Neuron (in vitro differentiated cells): ENCODE results near the gene QRFP.
"Not testable (repeated sequence)": the region's sequence is repeated elsewhere in the genome, so short reads cannot be mapped to it uniquely, and the experiment has no call there.

Experiments used
- H2AFZ ChIP-seq: one replicate; pipeline ENCODE4 v1.6.1; 2013; ENCODE audit warnings: low read depth, mild to moderate bottlenecking, inconsistent platforms, low read length, moderate library complexity
- H3K27me3 ChIP-seq: one replicate; pipeline ENCODE4 v1.6.1; 2013; ENCODE audit warnings: low read length; ENCODE audit not compliant: insufficient read depth
- H3K36me3 ChIP-seq: one replicate; pipeline ENCODE4 v1.6.1; 2013; ENCODE audit warnings: low read length; ENCODE audit not compliant: insufficient read depth
- H3K4me1 ChIP-seq: one replicate; pipeline ENCODE4 v1.6.1; 2013; ENCODE audit warnings: low read length; ENCODE audit not compliant: insufficient read depth
- H3K4me3 ChIP-seq: 2 replicates; pipeline ENCODE4 v1.5.1; 2013; ENCODE audit warnings: mild to moderate bottlenecking, low read length, moderate library complexity
- H3K9me3 ChIP-seq: one replicate; pipeline ENCODE4 v1.6.1; 2013; ENCODE audit warnings: low read length

QRFP gene

DNA sequence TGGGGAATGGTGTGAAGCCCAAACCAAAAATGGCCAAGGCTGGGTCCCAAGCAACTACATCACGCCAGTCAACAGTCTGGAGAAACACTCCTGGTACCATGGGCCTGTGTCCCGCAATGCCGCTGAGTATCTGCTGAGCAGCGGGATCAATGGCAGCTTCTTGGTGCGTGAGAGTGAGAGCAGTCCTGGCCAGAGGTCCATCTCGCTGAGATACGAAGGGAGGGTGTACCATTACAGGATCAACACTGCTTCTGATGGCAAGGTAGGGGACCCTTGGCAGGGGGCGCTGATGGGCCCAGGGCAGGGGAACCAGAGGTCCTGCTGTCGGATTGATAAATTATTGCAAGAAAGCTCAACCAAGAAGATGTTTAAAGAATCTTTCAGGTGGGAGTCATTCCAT lies 41.8 kb downstream of the QRFP start:
- Histone ChIP-seq H3K4me1 (peaks cover 3% of the 10 kb centered on the region), H3K4me3 (no peak overlapping the region), H3K9me3 (no peaks in the 10 kb centered on the region), H3K27me3 (no peaks in the 10 kb centered on the region), H3K36me3 (peaks cover 59% of the 10 kb centered on the region), H2AFZ (no peak overlapping the region)

DNA sequence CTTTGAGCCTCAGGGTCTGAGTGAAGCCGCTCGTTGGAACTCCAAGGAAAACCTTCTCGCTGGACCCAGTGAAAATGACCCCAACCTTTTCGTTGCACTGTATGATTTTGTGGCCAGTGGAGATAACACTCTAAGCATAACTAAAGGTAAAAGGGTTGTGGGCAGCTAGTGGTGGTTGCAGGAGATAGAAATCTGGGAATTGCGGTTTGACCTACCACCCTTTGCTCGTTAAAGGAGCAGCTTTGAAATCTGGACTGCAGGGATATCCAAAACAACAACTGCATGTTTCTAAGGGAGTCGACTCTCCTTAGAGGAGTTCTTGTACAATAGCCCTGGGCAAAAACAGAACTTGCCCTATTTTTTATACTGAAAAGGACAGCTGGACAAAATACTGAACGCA lies 42.5 kb downstream of the QRFP start:
- Histone ChIP-seq H3K36me3 (peaks cover 54% of the 10 kb centered on the region), H3K9me3 (no peaks in the 10 kb centered on the region), H2AFZ (no peak overlapping the region), H3K27me3 (no peaks in the 10 kb centered on the region), H3K4me1 (no peaks in the 10 kb centered on the region), H3K4me3 (no peak overlapping the region)

DNA sequence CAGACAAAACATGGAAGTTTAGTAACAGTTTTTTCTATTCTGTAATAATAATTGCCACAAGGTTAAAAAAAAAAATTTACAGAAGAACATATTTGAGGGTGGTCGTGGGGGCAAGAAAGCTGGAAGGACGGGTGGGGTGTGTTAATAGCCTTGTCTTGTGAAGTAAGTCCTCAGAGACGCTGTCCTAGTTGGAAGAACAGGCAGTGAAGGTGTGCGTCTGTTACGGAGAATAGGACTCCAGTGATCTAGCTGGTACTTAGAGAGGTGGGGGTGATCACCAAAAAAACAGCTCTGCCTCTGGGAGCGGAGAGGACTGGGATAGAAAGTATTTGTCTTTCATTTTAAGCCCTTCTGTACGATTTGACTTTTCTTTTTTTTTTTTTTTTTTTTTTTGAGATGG lies 43.8 kb downstream of the QRFP start:
- Histone ChIP-seq H2AFZ (no peak overlapping the region), H3K9me3 (no peaks in the 10 kb centered on the region), H3K36me3 (peaks cover 41% of the 10 kb centered on the region), H3K4me3 (no peak overlapping the region), H3K4me1 (peaks cover 2% of the 10 kb centered on the region), H3K27me3 (no peaks in the 10 kb centered on the region)

DNA sequence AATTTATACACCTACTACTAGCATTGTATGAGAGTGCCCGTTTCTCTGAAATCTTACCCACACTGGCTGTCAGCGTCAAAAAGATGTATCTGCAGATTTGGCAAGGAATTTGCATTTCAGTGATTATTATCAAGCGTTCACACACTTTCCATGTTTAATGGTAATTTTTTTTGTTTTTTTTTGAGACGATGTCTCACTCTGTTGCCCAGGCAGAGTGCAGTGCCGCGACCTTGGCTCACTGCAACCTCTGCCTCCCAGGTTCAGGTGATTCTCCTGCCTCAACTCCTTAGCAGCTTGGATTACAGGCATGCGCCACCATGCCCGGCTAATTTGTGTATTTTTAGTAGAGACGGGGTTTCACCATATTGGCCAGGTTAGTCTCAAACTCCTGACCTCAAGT lies 47.3 kb downstream of the QRFP start:
- Histone ChIP-seq H3K4me3 (no peak overlapping the region), H3K36me3 (peaks cover 12% of the 10 kb centered on the region), H3K9me3 (no peaks in the 10 kb centered on the region), H3K4me1 (peaks cover 29% of the 10 kb centered on the region), H3K27me3 (no peaks in the 10 kb centered on the region), H2AFZ (no peak overlapping the region)

DNA sequence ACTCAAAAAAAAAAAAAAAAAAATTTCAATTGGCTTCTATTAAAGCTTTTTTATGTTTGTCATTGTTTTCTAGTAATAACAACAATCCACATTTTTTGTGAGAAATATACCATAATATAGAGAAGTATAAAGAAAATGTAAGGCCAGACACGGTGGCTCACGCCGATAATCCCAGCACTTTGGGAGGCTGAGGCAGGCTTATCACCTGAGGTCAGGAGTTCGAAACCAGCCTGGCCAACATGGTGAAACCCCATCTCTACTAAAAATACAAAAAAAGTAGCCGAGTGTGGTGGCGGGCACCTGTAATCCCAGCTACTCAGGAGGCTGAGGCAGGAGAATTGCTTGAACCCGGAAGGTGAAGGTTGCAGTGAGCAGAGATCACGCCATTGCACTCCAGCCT lies 48.1 kb downstream of the QRFP start:
- not testable (repeated sequence) for H3K27me3 ChIP-seq, H3K9me3 ChIP-seq, H2AFZ ChIP-seq, H3K36me3 ChIP-seq, H3K4me3 ChIP-seq
- peaks cover 29% of the 10 kb centered on the region for H3K4me1 ChIP-seq

- Histone ChIP-seq H3K4me3 (no peak overlapping the region), H3K36me3 (no peaks in the 10 kb centered on the region), H3K27me3 (no peaks in the 10 kb centered on the region), H3K9me3 (no peaks in the 10 kb centered on the region), H3K4me1 (peaks cover 38% of the 10 kb centered on the region), H2AFZ (no peak overlapping the region)
These were observed 49.0 kb downstream of the QRFP start for GRCh38 chr9:130847306-130848217.

DNA sequence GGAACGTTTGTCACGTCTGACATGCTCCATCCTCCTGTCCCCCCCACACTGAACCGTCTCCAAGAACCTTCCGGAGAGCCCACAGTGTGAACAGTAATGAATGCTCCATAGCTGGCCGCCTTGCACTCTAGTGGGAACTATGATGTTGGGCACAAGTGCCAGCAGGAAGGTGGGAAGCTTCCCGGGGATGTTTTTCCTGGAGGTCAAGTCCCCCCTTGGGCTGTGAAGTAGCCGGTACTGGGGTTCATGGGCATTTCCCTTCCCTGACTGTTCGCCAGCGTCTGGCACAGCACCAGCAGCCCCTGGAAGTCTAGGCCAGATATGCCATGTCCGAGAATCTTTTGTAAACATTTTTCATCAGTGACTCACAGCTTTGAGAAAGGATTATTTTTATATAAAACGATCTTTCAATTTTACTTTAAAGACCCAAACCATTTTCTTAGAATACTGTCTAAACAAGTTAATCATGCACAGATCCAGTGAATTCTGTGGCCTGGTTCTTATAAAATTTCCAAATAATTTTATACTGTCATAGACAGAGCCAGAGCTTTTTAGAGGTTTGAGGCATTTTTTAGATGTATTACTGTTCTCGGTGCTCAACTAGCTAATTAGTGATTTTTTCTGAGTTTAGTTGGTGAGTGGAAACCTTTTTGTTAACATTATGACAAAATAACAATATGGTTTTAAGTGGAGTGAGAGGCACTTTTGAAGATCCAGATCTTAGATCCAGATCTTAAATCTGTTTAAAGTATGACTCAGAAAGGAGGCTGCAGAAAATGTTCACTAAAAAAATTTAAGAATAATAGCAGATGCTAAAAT lies 49.9 kb downstream of the QRFP start:
- no peak overlapping the region for H2AFZ ChIP-seq
- peaks cover 47% of the 10 kb centered on the region for H3K4me1 ChIP-seq
- no peaks in the 10 kb centered on the region for H3K36me3 ChIP-seq
- no peaks in the 10 kb centered on the region for H3K27me3 ChIP-seq
- H3K4me3 ChIP-seq = no peak overlapping the region
- H3K9me3 ChIP-seq = no peaks in the 10 kb centered on the region

DNA sequence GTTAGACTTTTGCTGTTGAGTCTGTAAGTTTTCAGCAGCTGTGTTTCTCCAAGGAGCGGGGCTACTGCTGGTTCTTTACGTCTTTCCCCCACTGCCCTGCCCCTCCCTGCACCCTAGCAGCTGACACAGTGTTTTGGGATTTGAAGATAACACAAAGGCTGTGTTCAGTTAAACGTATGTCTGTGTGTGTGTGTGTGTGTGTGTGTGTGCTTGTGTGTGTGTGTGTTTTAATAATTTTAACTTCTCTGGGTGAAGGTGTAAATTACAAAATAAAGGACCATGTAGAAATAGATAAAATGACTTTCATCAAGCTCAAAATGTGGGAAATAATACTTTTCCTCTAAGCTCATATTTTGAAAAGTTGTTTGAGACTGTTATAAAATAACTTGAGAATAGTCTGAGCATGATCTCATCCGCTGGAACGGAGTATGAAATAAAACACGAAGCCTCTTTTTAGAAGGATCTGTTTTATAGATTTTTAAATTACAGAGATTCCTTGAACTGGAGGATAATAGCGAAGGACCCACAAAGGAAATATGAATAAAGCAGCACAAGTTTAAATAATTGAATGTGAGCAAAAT lies 50.6 kb downstream of the QRFP start:
- Histone ChIP-seq H2AFZ (no peak overlapping the region), H3K4me1 (peaks cover 49% of the 10 kb centered on the region), H3K9me3 (no peaks in the 10 kb centered on the region), H3K36me3 (no peaks in the 10 kb centered on the region), H3K27me3 (no peaks in the 10 kb centered on the region), H3K4me3 (no peak overlapping the region)

GRCh38 chr9:130845254-130845653 lies 51.4 kb downstream of the QRFP start:
- Histone ChIP-seq H3K4me1 (peaks cover 49% of the 10 kb centered on the region), H3K9me3 (no peaks in the 10 kb centered on the region), H3K36me3 (no peaks in the 10 kb centered on the region), H3K4me3 (no peak overlapping the region), H2AFZ (no peak overlapping the region), H3K27me3 (no peaks in the 10 kb centered on the region)

DNA sequence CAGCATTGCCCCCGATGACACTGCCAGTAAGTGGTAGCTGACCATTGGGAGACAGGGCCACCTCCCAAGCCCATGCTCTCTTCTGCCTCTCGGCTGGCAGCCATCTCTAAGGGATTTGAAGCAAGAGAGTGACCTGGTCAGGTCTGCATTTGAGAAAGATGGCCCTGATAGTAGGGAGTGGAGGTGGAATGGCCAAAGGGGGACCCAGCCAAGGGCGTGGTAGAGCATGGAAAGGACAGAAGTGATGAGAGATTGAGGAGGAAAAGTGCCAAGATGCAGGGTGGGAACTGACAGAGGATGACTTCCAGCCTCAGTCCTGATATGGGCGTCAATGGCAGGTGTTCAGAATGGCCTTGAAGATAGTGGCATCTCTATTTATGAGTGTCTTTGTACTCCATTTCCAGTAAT lies 52.6 kb downstream of the QRFP start:
- peaks cover 2% of the 10 kb centered on the region for H3K36me3 ChIP-seq
- no peaks in the 10 kb centered on the region for H3K27me3 ChIP-seq
- no peak overlapping the region for H3K4me3 ChIP-seq
- no peaks in the 10 kb centered on the region for H3K9me3 ChIP-seq
- peaks cover 61% of the 10 kb centered on the region for H3K4me1 ChIP-seq
- no peak overlapping the region for H2AFZ ChIP-seq

DNA sequence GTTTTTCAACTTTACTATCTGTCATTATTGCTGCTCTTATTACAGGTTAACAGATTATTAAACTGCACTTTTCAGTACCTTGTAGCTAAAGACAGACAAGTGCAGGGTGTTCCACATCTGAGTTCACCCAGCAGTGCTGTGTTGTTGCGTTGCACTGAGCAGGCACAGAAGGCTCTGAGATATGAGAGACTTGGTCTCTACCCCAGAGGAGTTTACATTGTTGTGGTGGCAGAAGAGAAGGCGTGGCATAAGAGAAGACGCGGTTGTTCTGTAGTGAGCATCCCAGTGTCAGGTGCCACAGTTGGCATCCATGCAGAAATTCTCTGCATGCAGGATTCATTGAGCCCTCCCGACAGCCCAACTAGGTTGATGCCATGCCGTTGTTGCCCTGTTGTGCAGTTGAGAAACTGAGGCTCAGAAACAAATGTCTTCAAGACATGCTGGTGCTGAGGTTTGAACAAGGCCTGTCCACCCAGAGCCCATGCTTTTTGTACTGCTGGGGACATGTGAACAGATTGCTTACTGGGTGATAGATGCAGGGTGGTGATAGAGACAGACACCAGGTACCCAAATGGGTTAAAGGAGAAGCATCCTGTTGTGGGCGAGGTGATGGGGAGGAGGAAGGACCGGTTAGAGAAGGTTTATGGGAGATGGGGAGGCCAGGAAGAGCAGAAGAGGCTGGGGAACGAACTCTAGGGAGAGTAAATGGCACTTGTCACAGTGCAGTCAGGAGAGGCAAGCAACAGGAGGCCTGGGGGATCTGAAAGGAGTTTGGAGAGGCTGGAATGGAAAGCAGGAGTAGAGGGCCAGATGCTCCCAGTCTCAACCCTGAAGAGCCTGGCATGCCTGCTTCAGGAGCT lies 53.3 kb downstream of the QRFP start:
- H3K36me3 ChIP-seq = peaks cover 2% of the 10 kb centered on the region
- H3K4me1 ChIP-seq = peaks cover 67% of the 10 kb centered on the region
- H3K4me3 ChIP-seq = no peak overlapping the region
- H3K27me3 ChIP-seq = no peaks in the 10 kb centered on the region
- no peaks in the 10 kb centered on the region for H3K9me3 ChIP-seq
- no peak overlapping the region for H2AFZ ChIP-seq
